DND-41 (cell line): ENCODE results near the gene UNC5C.

Experiments
- EZH2 ChIP-seq: IDR thresholded peaks from 3 replicates; pipeline ENCODE4 v1.6.1; 2012; ENCODE audit warnings: borderline replicate concordance, low read depth, mild to moderate bottlenecking, moderate library complexity, low read length, inconsistent platforms; ENCODE audit not compliant: severe bottlenecking
- TF ChIP-seq, protein P1 (sequence below): IDR thresholded peaks from 2 replicates; pipeline ENCODE4 v1.5.1; 2012; ENCODE audit warnings: borderline replicate concordance, low read length, moderate library complexity, mild to moderate bottlenecking; ENCODE audit not compliant: poor library complexity, severe bottlenecking; ENCODE audit errors: extremely low read depth

DNA sequence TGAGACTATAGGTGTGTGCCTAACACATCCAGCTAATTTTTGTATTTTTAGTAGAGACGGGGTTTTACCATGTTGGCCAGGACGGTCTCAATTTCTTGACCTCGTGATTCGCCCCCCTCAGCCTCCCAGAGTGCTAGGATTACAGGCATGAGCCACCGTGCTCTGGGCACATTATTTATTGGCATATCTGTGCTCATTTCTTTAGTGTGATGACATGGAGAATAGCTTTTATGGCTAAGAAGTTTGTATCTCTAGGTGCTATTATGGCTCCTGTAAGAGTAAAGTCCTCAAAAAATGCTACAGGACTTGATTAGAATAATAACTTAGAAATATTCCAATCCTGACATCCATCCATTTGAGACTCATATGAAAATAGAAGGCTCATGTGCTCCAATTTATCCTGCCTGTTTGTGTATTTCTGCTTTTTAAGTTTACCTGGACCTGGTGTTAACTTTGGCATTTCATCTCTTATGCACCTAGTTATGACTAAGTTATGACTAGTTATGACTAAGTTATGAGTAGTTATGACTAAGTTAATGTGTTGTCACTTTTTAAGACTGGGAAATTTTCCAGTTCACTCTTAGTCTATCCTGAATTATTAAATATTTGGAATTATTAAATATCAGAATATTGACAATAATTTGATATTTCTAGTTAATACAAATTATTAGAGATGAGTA, 36.4 kb upstream of the UNC5C start:
- TF ChIP-seq, protein P1, sequence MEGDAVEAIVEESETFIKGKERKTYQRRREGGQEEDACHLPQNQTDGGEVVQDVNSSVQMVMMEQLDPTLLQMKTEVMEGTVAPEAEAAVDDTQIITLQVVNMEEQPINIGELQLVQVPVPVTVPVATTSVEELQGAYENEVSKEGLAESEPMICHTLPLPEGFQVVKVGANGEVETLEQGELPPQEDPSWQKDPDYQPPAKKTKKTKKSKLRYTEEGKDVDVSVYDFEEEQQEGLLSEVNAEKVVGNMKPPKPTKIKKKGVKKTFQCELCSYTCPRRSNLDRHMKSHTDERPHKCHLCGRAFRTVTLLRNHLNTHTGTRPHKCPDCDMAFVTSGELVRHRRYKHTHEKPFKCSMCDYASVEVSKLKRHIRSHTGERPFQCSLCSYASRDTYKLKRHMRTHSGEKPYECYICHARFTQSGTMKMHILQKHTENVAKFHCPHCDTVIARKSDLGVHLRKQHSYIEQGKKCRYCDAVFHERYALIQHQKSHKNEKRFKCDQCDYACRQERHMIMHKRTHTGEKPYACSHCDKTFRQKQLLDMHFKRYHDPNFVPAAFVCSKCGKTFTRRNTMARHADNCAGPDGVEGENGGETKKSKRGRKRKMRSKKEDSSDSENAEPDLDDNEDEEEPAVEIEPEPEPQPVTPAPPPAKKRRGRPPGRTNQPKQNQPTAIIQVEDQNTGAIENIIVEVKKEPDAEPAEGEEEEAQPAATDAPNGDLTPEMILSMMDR = no peak
- TF ChIP-seq EZH2 = no peak
